ENCODE results near the gene CLRN2.

GRCh38 chr4:17546222-17546621, 31.3 kb downstream of the CLRN2 start:
- TF ChIP-seq CTCF (IDR thresholded peaks at IDR 0.05) = no peak
- no peak for TF ChIP-seq POLR2A (IDR thresholded peaks at IDR 0.05)

Data from lower leg skin (tissue), 3 donors.